B cell (primary cell): ENCODE data around the gene ITGAE.

Source experiments
- EZH2 ChIP-seq: IDR thresholded peaks from 2 replicates; pipeline ENCODE4 v1.6.1; 2012; ENCODE audit warnings: borderline replicate concordance, low read depth, mild to moderate bottlenecking, moderate library complexity, low read length; ENCODE audit not compliant: insufficient read depth, poor library complexity, severe bottlenecking
- TF ChIP-seq, protein P1 (sequence below): fragments of 200-600 bp; IDR thresholded peaks from one replicate; pipeline ENCODE4 v1.8.0; 2022; ENCODE audit warnings: antibody characterized with exemption, mild to moderate bottlenecking

DNA sequence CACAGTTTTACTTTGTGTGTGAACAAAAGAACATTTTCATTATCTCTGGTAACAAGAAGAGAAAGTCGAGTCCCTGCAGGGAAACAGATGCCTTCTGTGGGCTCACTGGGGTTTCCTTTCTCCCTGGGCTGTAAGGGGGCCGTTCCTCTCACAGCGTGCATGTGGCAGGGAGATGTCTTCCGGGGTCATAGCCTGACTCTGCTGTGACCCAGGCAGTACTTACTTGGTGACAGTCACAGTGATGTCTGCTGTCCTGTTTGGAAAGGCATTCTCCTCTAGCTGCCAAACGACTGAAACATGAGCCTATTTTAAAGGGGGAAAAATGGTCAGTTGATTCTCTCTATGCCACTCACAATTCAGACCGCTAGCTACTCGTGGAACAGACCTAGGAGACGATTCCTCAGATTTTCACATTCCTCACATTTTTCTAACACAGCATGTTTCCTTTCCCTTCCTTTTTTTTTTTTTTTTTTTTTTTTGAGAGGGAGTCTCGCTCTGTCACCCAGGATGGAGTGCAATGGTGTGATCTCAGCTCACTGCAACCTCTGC lies 70.0 kb downstream of the ITGAE start:
- TF ChIP-seq, protein P1, sequence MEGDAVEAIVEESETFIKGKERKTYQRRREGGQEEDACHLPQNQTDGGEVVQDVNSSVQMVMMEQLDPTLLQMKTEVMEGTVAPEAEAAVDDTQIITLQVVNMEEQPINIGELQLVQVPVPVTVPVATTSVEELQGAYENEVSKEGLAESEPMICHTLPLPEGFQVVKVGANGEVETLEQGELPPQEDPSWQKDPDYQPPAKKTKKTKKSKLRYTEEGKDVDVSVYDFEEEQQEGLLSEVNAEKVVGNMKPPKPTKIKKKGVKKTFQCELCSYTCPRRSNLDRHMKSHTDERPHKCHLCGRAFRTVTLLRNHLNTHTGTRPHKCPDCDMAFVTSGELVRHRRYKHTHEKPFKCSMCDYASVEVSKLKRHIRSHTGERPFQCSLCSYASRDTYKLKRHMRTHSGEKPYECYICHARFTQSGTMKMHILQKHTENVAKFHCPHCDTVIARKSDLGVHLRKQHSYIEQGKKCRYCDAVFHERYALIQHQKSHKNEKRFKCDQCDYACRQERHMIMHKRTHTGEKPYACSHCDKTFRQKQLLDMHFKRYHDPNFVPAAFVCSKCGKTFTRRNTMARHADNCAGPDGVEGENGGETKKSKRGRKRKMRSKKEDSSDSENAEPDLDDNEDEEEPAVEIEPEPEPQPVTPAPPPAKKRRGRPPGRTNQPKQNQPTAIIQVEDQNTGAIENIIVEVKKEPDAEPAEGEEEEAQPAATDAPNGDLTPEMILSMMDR = no peak
- TF ChIP-seq EZH2 = no peak
